Measurements from ENCODE around the gene KRTAP10-3.

The KRTAP10-3 gene

DNA sequence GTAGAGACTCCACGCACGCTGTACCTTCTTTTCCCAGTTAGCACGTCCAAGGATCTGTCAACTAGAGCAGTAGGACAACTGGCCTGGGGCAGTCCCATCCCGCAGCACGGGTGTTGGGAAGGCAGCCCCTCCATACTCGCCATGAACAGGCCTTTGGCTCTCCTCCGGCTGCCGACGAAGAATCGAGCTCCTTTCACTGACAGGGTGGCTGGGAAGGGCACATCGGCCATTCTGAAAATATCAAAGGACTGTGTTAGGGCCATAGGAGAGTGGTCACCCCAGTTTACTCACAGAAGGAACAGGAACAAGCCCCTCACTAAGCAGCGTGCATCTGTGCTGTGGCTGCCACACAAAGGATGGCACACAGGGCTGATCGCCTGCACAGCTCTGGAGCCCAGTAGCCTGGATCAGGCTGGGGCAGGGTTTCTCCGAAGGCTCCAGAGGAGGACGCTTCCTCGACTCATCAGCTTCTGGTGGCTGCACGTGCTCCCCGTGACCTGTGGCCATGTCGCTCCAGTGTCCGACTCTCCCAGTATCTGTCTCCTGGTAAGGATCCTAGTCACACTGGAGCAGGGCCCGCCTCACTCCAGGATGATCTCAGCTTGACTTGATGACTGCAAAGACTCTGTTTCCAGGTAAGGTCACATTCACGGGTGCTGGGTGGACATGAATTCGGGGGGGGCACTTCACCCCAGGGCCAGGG lies 27.5 kb downstream of the KRTAP10-3 start:
- Histone ChIP-seq H3K9me3 (ENCODE audit: control insufficient read depth, insufficient read depth, low read depth, low read length) (0 out of 2 replicates have a peak, but pooled peaks cover 2% of the 10 kb centered on the region), H3K9ac (ENCODE audit: low read length) (no peak overlapping the region), H3K4me1 (ENCODE audit: control insufficient read depth, insufficient read depth, low read length) (no peaks in the 10 kb centered on the region), H3K27me3 (ENCODE audit: control insufficient read depth, insufficient read depth, low read length) (no peaks in the 10 kb centered on the region), H3K4me3 (ENCODE audit: low read depth, low read length) (no peak overlapping the region), H3K27ac (ENCODE audit: low read depth, low read length) (no peak overlapping the region), H3K36me3 (ENCODE audit: control insufficient read depth, insufficient read depth, low read length) (no peaks in the 10 kb centered on the region)

DNA sequence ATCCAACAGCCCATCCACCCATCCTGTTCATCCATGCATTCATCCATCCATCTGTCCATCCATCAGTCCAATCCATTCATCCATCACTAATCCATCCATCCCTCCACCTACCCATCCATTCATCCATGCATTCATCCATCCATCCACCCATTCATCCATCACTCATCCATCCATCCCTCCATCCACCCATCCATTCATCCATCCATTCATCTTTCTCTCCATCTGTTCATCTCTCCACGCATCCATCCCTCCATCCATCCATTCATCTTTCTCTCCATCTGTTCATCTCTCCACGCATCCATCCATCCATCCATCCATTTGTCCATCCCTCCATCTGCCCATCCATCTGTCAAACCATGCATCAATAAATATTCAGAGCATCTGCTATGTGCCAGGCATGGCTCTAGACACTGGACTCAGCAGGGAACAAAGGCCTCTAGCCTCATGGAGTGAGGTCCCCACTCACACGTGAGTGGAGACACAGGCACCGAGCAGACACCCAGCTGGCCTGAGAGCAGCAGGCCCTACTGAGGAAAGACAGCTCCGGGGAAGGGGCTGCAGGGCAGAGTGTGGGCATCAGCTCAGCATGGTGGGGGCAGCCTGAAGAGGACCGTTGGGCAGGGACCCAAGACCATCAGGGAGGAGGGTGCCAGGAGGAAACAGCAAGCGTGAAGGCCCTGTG lies 28.2 kb downstream of the KRTAP10-3 start:
- Histone ChIP-seq H3K9ac (ENCODE audit: low read length) (no peak overlapping the region), H3K4me3 (ENCODE audit: low read depth, low read length) (no peak overlapping the region), H3K27me3 (ENCODE audit: control insufficient read depth, insufficient read depth, low read length) (no peaks in the 10 kb centered on the region), H3K9me3 (ENCODE audit: control insufficient read depth, insufficient read depth, low read depth, low read length) (0 out of 2 replicates have a peak, but pooled peaks cover 2% of the 10 kb centered on the region), H3K36me3 (ENCODE audit: control insufficient read depth, insufficient read depth, low read length) (no peaks in the 10 kb centered on the region), H3K27ac (ENCODE audit: low read depth, low read length) (no peak overlapping the region), H3K4me1 (ENCODE audit: control insufficient read depth, insufficient read depth, low read length) (no peaks in the 10 kb centered on the region)

DNA sequence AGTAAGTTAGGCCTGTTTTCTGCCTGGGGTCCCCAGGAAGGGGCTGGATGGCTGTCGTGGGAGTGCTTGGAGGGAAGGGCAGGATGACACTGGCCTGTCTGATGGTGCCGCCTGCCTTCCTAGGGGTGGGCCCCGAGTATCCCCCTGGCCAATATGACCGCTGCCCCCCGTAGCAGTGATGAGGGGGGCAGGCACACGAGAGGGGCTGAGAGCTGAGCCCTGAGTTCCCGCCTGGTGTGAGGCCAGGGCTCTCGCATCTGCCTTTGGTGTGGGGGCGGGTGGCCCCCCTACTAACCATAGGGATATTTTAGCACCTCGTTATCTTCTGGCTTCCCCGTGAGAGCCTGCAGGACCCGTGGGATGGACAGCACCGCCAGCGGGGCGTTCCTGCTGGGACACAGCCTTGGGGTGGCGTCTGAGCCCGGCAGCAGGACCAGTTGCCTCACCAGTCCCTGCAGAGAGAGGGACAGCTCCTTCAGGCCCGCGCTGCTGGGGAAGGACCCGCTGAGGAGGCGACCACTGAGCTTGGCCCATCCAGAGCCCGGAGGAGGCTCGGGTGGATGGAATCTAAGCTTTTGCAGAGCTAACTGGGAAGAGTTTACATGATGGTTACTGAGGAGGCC lies 29.0 kb downstream of the KRTAP10-3 start:
- Histone ChIP-seq H3K27ac (ENCODE audit: low read depth, low read length) (no peak overlapping the region), H3K4me1 (ENCODE audit: control insufficient read depth, insufficient read depth, low read length) (no peaks in the 10 kb centered on the region), H3K9ac (ENCODE audit: low read length) (no peak overlapping the region), H3K36me3 (ENCODE audit: control insufficient read depth, insufficient read depth, low read length) (no peaks in the 10 kb centered on the region), H3K4me3 (ENCODE audit: low read depth, low read length) (no peak overlapping the region), H3K27me3 (ENCODE audit: control insufficient read depth, insufficient read depth, low read length) (no peaks in the 10 kb centered on the region), H3K9me3 (ENCODE audit: control insufficient read depth, insufficient read depth, low read depth, low read length) (peaks cover 3% of the 10 kb centered on the region; the same call in 1 of the 2 replicates)

DNA sequence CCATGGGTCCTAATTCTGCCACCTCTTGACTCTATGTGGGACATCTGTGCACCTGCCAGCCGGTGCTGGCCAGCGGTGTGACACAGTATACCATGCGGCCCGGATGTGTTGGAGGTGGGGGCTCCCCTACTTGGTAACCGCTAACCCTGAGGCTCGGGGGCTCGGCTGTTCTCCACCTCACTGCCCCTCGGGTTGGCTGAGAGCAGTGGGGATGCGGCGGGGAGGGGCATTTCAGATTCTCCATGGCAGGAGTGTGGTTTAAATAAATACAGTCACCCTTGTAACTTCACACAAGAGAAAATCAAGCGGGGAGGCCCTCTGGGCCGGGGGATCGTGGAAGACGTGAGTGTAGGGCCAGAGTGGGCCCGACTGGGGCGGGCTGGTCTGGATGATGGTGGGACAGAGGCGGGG lies 29.6 kb downstream of the KRTAP10-3 start:
- no peaks in the 10 kb centered on the region for H3K27me3 ChIP-seq (ENCODE audit: control insufficient read depth, insufficient read depth, low read length)
- H3K27ac ChIP-seq (ENCODE audit: low read depth, low read length): no peak overlapping the region
- H3K4me1 ChIP-seq (ENCODE audit: control insufficient read depth, insufficient read depth, low read length): no peaks in the 10 kb centered on the region
- peaks cover 7% of the 10 kb centered on the region; the same call in 1 of the 2 replicates for H3K9me3 ChIP-seq (ENCODE audit: control insufficient read depth, insufficient read depth, low read depth, low read length)
- no peak overlapping the region for H3K9ac ChIP-seq (ENCODE audit: low read length)
- no peak overlapping the region for H3K4me3 ChIP-seq (ENCODE audit: low read depth, low read length)
- H3K36me3 ChIP-seq (ENCODE audit: control insufficient read depth, insufficient read depth, low read length): no peaks in the 10 kb centered on the region

DNA sequence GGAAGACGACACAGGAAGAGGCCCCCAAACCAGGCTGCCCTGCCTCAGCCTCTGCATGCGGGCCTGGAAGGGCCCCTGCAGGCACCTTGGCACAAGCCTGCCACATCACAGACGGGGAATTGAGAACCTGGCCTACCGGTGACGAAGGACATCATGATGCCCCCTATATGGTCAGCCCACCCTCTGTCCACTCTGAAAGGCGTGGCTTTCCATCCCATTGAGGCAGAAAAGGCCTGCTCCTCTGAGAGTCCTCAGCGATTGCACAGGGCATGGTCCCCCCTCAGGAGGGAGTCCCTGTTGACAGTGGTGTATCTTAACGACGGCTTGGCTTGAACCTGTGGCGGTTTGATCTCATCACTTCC lies 30.0 kb downstream of the KRTAP10-3 start:
- H3K4me3 ChIP-seq (ENCODE audit: low read depth, low read length): no peak overlapping the region
- no peak overlapping the region for H3K27ac ChIP-seq (ENCODE audit: low read depth, low read length)
- no peaks in the 10 kb centered on the region for H3K27me3 ChIP-seq (ENCODE audit: control insufficient read depth, insufficient read depth, low read length)
- H3K9ac ChIP-seq (ENCODE audit: low read length): no peak overlapping the region
- no peaks in the 10 kb centered on the region for H3K4me1 ChIP-seq (ENCODE audit: control insufficient read depth, insufficient read depth, low read length)
- peaks cover 11% of the 10 kb centered on the region for H3K9me3 ChIP-seq (ENCODE audit: control insufficient read depth, insufficient read depth, low read depth, low read length)
- H3K36me3 ChIP-seq (ENCODE audit: control insufficient read depth, insufficient read depth, low read length): no peaks in the 10 kb centered on the region

DNA sequence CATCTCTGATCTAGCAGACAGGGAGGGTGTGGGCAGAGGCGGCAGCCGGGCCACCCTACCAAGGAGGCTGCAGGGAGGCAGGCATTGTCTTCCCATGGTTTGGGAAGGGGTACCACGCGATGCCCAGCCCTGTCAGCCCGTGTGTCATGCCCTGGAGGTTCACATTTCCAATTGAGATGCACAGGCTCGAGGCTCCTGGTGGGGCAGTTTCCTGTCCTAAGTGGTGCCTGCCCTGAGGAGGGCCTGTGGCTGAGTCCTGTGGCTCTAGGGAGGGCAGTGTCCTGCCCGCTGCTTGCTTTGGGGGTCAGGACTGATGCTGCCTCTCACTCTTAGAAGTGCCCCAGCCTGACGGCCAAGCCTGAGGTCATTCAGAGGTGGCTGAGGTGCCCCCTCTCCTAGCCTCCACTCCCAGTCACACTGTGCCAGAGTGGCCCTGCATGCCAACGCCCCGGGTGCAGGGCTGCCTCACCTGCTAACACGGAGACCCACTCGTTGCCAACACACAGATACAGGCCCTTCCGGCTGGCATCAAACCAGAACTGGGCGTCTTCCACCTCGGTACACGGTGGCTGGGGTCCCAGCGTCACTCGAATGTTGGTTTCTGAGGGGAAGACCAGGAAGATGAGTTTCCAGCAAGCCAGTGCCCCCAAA lies 30.5 kb downstream of the KRTAP10-3 start:
- Histone ChIP-seq H3K4me3 (ENCODE audit: low read depth, low read length) (no peak overlapping the region), H3K9me3 (ENCODE audit: control insufficient read depth, insufficient read depth, low read depth, low read length) (peaks cover 16% of the 10 kb centered on the region), H3K36me3 (ENCODE audit: control insufficient read depth, insufficient read depth, low read length) (no peaks in the 10 kb centered on the region), H3K27me3 (ENCODE audit: control insufficient read depth, insufficient read depth, low read length) (no peaks in the 10 kb centered on the region), H3K9ac (ENCODE audit: low read length) (no peak overlapping the region), H3K4me1 (ENCODE audit: control insufficient read depth, insufficient read depth, low read length) (no peaks in the 10 kb centered on the region), H3K27ac (ENCODE audit: low read depth, low read length) (no peak overlapping the region)

DNA sequence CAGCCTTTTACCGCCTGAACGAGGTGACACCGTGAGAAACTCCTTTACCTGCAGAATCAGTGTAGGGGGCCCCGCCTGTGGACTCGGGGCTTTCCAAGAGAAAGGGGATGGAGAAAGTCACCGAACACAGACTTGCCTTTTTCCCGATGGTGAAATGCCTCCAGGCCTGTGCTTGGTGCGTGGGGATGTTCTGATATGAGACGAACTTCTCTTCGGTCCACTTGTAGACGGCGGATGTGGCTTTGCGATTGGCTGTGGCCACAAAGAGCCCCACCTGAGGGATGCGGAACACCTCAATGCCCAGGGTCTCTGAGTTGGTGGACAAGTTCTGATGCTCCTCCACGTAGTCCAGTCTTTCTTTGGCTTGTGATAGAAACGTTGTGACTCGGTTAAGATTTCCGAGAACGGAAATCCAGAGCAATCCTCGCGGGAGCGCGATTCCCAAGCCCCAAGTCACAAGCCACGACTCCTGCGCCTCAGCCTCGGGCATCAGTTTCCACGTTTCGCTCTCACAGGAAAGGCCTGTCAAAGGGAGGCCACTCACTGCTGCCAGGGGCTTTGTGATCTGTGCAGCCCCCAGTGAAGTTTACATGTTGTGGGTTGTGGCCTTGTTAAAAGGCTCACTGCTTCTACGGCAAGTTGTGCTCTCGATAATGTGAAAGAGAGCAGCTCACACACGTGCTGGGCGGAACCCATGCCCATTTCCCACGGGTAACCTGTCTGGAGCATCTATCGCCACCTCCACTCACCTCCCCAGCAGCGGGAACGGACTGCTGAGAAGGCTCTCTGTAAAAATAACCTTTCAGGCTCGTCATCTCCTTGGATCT lies 31.2 kb downstream of the KRTAP10-3 start:
- Histone ChIP-seq H3K36me3 (ENCODE audit: control insufficient read depth, insufficient read depth, low read length) (no peaks in the 10 kb centered on the region), H3K9ac (ENCODE audit: low read length) (no peak overlapping the region), H3K4me3 (ENCODE audit: low read depth, low read length) (no peak overlapping the region), H3K9me3 (ENCODE audit: control insufficient read depth, insufficient read depth, low read depth, low read length) (peaks cover 16% of the 10 kb centered on the region), H3K4me1 (ENCODE audit: control insufficient read depth, insufficient read depth, low read length) (no peaks in the 10 kb centered on the region), H3K27me3 (ENCODE audit: control insufficient read depth, insufficient read depth, low read length) (no peaks in the 10 kb centered on the region), H3K27ac (ENCODE audit: low read depth, low read length) (no peak overlapping the region)

DNA sequence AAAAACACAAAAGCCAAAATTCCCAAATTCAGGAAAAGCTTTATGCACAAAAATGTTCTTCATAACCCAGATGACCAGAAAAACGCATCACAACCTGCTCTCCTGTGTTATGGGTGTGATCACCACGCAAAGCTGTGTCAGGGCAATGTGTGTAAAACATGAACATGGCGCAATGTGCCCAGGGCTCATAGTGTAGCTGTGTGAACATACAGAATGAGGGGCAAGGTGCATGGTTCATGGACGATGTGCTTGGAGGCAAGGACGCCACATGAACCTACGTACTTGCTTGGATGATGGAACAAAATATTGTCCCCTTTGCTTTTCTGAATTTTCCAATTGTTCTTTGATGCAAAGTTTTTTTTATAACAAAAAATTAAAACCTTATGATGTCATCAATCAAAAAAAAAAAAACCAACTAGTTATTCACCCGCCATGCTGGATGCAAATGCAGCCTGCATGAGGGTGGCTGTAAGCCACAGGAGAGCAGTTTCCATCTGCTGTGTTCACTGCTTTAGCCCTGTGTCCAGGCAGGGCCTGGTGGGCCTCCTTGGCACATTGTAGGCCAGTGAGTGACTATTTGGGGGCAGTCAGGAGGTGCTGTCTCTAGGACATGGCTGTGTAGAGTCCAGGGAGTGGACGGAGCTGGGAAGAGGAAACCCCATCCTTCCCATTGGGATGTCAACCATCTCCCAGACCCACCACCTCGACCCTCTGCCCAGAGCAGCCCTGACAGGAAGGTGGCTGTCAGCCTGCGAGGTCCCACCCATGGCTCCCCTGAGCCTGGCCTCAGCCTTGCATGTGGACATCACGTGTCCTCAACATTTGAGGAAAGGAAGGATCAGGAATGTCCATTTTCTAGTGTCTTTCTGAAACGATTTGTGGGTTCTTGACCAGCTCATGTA lies 32.2 kb downstream of the KRTAP10-3 start:
- Histone ChIP-seq H3K27ac (ENCODE audit: low read depth, low read length) (no peak overlapping the region), H3K9ac (ENCODE audit: low read length) (no peak overlapping the region), H3K36me3 (ENCODE audit: control insufficient read depth, insufficient read depth, low read length) (no peaks in the 10 kb centered on the region), H3K4me3 (ENCODE audit: low read depth, low read length) (no peak overlapping the region), H3K9me3 (ENCODE audit: control insufficient read depth, insufficient read depth, low read depth, low read length) (peaks cover 16% of the 10 kb centered on the region), H3K4me1 (ENCODE audit: control insufficient read depth, insufficient read depth, low read length) (no peaks in the 10 kb centered on the region), H3K27me3 (ENCODE audit: control insufficient read depth, insufficient read depth, low read length) (no peaks in the 10 kb centered on the region)

DNA sequence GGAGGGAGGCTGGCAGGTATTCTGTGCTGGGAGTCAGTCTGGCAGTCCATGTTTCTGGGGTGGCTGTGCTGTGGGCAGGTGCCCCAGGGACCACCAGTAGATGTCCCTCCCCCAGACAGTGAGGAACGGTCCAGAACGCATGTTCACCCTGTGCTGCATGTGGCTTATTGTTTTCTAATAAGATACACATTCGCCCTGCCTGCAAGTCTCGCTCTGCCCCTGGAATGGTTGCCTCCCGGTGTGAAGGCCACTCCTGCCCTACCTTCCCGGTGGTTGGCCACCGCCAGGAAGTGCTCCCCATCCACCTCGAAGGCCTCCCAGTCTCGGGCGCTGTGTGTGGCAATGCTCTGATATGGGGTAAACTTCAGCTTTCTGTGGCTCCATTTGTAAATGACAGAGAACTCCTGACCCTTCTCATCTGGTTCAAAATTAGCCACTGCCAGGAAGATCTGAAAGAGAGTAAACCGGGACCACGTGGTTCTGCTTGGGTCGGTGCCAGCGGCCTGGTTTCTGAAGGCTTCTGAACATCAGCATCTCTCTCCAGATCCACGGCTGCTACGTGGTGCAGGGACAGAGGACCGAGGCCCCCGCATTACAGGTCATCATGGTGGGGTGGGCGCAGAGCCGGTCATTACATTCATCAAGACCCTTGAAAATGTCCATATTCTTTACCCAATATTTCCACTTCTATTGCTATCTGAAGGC lies 33.1 kb downstream of the KRTAP10-3 start:
- no peaks in the 10 kb centered on the region for H3K36me3 ChIP-seq (ENCODE audit: control insufficient read depth, insufficient read depth, low read length)
- no peak overlapping the region for H3K9ac ChIP-seq (ENCODE audit: low read length)
- no peaks in the 10 kb centered on the region for H3K4me1 ChIP-seq (ENCODE audit: control insufficient read depth, insufficient read depth, low read length)
- H3K9me3 ChIP-seq (ENCODE audit: control insufficient read depth, insufficient read depth, low read depth, low read length): peaks cover 16% of the 10 kb centered on the region
- H3K4me3 ChIP-seq (ENCODE audit: low read depth, low read length): no peak overlapping the region
- no peak overlapping the region for H3K27ac ChIP-seq (ENCODE audit: low read depth, low read length)
- no peaks in the 10 kb centered on the region for H3K27me3 ChIP-seq (ENCODE audit: control insufficient read depth, insufficient read depth, low read length)

All from HUES6 (cell line).